ENCODE results near the gene PARVB.

The PARVB gene

GRCh38 chr22:44221710-44222475 lies 197.8 kb downstream of the PARVB start:
- no peaks in the 10 kb centered on the region for H3K27me3 ChIP-seq (replicated peaks; ENCODE audit: control insufficient read depth, insufficient read depth, low read length, poor library complexity, severe bottlenecking)
- H3K27ac ChIP-seq (ENCODE audit: insufficient read depth, low read length, poor library complexity, severe bottlenecking) = no peak overlapping the region
- H3K4me1 ChIP-seq (ENCODE audit: control insufficient read depth, insufficient read depth, low read length, poor library complexity, severe bottlenecking) = no peaks in the 10 kb centered on the region
- no peak overlapping the region for H3K4me3 ChIP-seq (ENCODE audit: insufficient read depth, low read depth, low read length, poor library complexity, severe bottlenecking)
- no peak for DNase-seq
- H3K9me3 ChIP-seq (ENCODE audit: control insufficient read depth, low read length) = no peaks in the 10 kb centered on the region
- H3K36me3 ChIP-seq (ENCODE audit: control insufficient read depth, insufficient read depth, low read length) = no peaks in the 10 kb centered on the region

All from effector memory CD4-positive, alpha-beta T cell (primary cell).